A673 (cell line): ENCODE results near the gene FBXO21.

ENCODE experiments used
- EZH2 ChIP-seq: fragments of 200-600 bp; sonication (generic); IDR thresholded peaks from 2 replicates; pipeline ENCODE4 v1.6.1; 2017; ENCODE audit warnings: borderline replicate concordance, low read depth, mild to moderate bottlenecking, mixed read lengths, antibody characterized with exemption, low read length; ENCODE audit not compliant: poor library complexity, severe bottlenecking
- TF ChIP-seq, protein P1 (sequence below): fragments of 300-800, 200-600 bp; sonication (generic); conservative IDR thresholded peaks from 2 replicates; pipeline ENCODE4 v1.5.1; 2017; ENCODE audit warnings: low read depth, mild to moderate bottlenecking, antibody characterized with exemption, low read length, moderate library complexity, mixed read lengths

DNA sequence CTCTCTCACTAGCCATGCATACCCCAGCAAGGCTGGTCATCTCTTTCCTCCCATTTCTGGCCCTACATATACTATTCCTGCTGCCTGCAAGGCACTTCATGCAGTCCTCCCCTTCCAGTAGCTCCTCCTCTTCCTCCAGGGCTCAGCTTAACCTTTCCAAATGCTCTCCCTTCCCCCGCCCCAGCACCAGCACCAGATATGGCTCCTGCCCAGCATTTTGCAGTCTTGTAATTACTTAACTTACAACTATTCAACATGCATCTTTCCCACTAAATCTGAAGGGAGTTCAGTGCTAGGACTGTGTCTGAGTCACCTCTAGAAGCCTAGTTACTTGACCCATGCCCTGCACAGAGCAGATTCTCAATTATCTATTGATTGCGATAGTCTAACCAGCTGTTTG, 1.8 kb upstream of the FBXO21 start:
- TF ChIP-seq, protein P1, sequence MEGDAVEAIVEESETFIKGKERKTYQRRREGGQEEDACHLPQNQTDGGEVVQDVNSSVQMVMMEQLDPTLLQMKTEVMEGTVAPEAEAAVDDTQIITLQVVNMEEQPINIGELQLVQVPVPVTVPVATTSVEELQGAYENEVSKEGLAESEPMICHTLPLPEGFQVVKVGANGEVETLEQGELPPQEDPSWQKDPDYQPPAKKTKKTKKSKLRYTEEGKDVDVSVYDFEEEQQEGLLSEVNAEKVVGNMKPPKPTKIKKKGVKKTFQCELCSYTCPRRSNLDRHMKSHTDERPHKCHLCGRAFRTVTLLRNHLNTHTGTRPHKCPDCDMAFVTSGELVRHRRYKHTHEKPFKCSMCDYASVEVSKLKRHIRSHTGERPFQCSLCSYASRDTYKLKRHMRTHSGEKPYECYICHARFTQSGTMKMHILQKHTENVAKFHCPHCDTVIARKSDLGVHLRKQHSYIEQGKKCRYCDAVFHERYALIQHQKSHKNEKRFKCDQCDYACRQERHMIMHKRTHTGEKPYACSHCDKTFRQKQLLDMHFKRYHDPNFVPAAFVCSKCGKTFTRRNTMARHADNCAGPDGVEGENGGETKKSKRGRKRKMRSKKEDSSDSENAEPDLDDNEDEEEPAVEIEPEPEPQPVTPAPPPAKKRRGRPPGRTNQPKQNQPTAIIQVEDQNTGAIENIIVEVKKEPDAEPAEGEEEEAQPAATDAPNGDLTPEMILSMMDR = no peak
- no peak for TF ChIP-seq EZH2
